Esophagus muscularis mucosa (tissue), 3 donors: Measurements from ENCODE around the gene TTLL4.

Experiments
- POLR2A ChIP-seq: fragments of 450-650 bp; IDR thresholded peaks from one replicate; pipeline ENCODE4 v1.6.1; 2017; ENCODE audit warnings: antibody characterized with exemption, moderate library complexity, mild to moderate bottlenecking, low read depth
- TF ChIP-seq, protein P1 (sequence below), 3 experiments: fragments of 200-600 bp in 2 of 3; fragments of 450-650 bp in 1 of 3; sonication (generic) in 2 of 3; IDR thresholded peaks; one replicate each; pipeline ENCODE4 v1.5.1; 2017 to 2019; ENCODE audit warnings: antibody characterized with exemption in 3 of 3, mild to moderate bottlenecking in 2 of 3, moderate library complexity in 1 of 3

DNA sequence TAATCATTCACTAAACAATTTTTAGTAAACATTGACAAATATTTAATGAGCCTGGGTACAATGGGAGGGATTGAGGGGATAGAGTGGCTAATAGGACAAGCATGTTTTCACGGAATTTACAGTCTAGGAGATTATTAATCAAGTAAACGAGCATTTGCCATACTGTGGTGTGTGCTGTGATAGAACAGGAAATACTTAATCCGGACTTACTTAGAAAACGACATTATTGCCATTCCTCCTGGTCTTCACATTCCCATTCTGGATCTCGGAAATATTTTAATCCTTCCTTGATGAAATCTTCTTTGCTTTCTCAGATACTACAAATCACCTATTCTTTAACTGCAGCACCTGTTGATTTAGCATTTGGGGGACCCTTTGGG is 905 bp downstream of the TTLL4 start:
- TF ChIP-seq, protein P1, sequence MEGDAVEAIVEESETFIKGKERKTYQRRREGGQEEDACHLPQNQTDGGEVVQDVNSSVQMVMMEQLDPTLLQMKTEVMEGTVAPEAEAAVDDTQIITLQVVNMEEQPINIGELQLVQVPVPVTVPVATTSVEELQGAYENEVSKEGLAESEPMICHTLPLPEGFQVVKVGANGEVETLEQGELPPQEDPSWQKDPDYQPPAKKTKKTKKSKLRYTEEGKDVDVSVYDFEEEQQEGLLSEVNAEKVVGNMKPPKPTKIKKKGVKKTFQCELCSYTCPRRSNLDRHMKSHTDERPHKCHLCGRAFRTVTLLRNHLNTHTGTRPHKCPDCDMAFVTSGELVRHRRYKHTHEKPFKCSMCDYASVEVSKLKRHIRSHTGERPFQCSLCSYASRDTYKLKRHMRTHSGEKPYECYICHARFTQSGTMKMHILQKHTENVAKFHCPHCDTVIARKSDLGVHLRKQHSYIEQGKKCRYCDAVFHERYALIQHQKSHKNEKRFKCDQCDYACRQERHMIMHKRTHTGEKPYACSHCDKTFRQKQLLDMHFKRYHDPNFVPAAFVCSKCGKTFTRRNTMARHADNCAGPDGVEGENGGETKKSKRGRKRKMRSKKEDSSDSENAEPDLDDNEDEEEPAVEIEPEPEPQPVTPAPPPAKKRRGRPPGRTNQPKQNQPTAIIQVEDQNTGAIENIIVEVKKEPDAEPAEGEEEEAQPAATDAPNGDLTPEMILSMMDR (IDR thresholded peaks at IDR 0.05): no peak
- TF ChIP-seq POLR2A: no peak
